Astrocyte (in vitro differentiated cells and primary cell): Measurements from ENCODE around the gene TNK1.

ENCODE experiments used
- CTCF ChIP-seq: IDR thresholded peaks from 2 replicates; pipeline ENCODE4 v1.5.1; 2011; ENCODE audit warnings: low read depth, mild to moderate bottlenecking, inconsistent platforms, low read length, moderate library complexity; ENCODE audit not compliant: insufficient read depth
- EZH2 ChIP-seq: IDR thresholded peaks from 2 replicates; pipeline ENCODE4 v1.6.1; 2012; ENCODE audit warnings: mild to moderate bottlenecking, low read length, inconsistent platforms; ENCODE audit not compliant: insufficient read depth

- no peak for TF ChIP-seq CTCF
- TF ChIP-seq EZH2, result no peak
Measured at GRCh38 chr17:7421186-7421585, 40.3 kb downstream of the TNK1 start.
